HEK293T (cell line): ENCODE measurements around the gene KLHDC7B.

Source experiments
- CTCF ChIA-PET: fragments of 350-600 bp; formaldehyde crosslinking; extraction: SDS; loops from one replicate; lab custom pipeline; 2021; ENCODE audit warnings: antibody characterized with exemption, inconsistent platforms; lab: Yijun Ruan, JAX
- POLR2A ChIA-PET: fragments of 350-600 bp; formaldehyde crosslinking; extraction: SDS; loops from one replicate; lab custom pipeline; 2020; ENCODE audit warnings: antibody characterized with exemption, inconsistent platforms; lab: Yijun Ruan, JAX
- DNase-seq: peaks from one replicate; pipeline ENCODE4 v3.0.0; 2012; ENCODE audit warnings: mixed read lengths; ENCODE audit errors: extremely low spot score
- ARNT ChIP-seq: fragments of 450-650 bp; IDR thresholded peaks from 2 replicates; pipeline ENCODE4 v1.6.1; 2017; ENCODE audit warnings: mild to moderate bottlenecking
- BHLHE40 ChIP-seq: fragments of 450-650 bp; IDR thresholded peaks from 2 replicates; pipeline ENCODE4 v1.6.1; 2016; ENCODE audit warnings: mild to moderate bottlenecking, moderate library complexity, borderline replicate concordance
- CTBP1 ChIP-seq: fragments of 450-650 bp; IDR thresholded peaks from 2 replicates; pipeline ENCODE4 v1.6.1; 2016; ENCODE audit warnings: borderline replicate concordance
- ELF4 ChIP-seq: fragments of 450-650 bp; IDR thresholded peaks from 2 replicates; pipeline ENCODE4 v1.6.1; 2017; ENCODE audit warnings: antibody characterized with exemption
- FOXA1 ChIP-seq: fragments of 450-650 bp; IDR thresholded peaks from 2 replicates; pipeline ENCODE4 v1.6.1; 2016; ENCODE audit warnings: mild to moderate bottlenecking
- FOXK2 ChIP-seq: fragments of 450-650 bp; IDR thresholded peaks from 2 replicates; pipeline ENCODE4 v1.6.1; 2016; ENCODE audit warnings: mild to moderate bottlenecking
- FOXM1 ChIP-seq: fragments of 450-650 bp; IDR thresholded peaks from 2 replicates; pipeline ENCODE4 v1.6.1; 2017; ENCODE audit warnings: mild to moderate bottlenecking, borderline replicate concordance
- HDGF ChIP-seq: fragments of 450-650 bp; IDR thresholded peaks from 2 replicates; pipeline ENCODE4 v1.6.1; 2017; ENCODE audit warnings: antibody characterized with exemption, borderline replicate concordance
- L3MBTL2 ChIP-seq: fragments of 450-650 bp; conservative IDR thresholded peaks from 2 replicates; pipeline ENCODE4 v1.6.1; 2016; ENCODE audit warnings: mild to moderate bottlenecking
- LEF1 ChIP-seq: fragments of 450-650 bp; IDR thresholded peaks from 2 replicates; pipeline ENCODE4 v1.6.1; 2017; ENCODE audit warnings: mild to moderate bottlenecking, borderline replicate concordance
- NFRKB ChIP-seq: fragments of 450-650 bp; IDR thresholded peaks from 2 replicates; pipeline ENCODE4 v1.6.1; 2016; ENCODE audit warnings: mild to moderate bottlenecking, moderate library complexity
- PKNOX1 ChIP-seq: fragments of 450-650 bp; IDR thresholded peaks from 2 replicates; pipeline ENCODE4 v1.6.1; 2016
- SP1 ChIP-seq: fragments of 450-650 bp; IDR thresholded peaks from 2 replicates; pipeline ENCODE4 v1.6.1; 2017
- SUZ12 ChIP-seq: fragments of 450-650 bp; IDR thresholded peaks from 2 replicates; pipeline ENCODE4 v1.6.1; 2016; ENCODE audit warnings: mild to moderate bottlenecking
- TARDBP ChIP-seq: fragments of 450-650 bp; IDR thresholded peaks from 2 replicates; pipeline ENCODE4 v1.6.1; 2016
- ZNF384 ChIP-seq: fragments of 450-650 bp; IDR thresholded peaks from 2 replicates; pipeline ENCODE4 v1.6.1; 2016

KLHDC7B gene

GRCh38 chr22:50521710-50522109 is 24.0 kb upstream of the KLHDC7B start:
- ChIA-PET POLR2A (interaction anchor here (7.1 kb wide), 1 partner anchor 12 kb away, joined by 193 read pairs; the partner anchor contains the start of genes LMF2 and NCAPH2), CTCF (no interaction called here)
- DNase-seq = no peak
- TF ChIP-seq BHLHE40 (no peak), SP1 (no peak), ZNF384 (no peak), CTBP1 (no peak), NFRKB (no peak), PKNOX1 (no peak), FOXA1 (no peak), ELF4 (no peak)

GRCh38 chr22:50522208-50522805 is 23.4 kb upstream of the KLHDC7B start:
- TF ChIP-seq FOXA1 (no peak), L3MBTL2 (no peak), TARDBP (no peak), ELF4 (no peak), SP1 (no peak), FOXK2 (no peak), NFRKB (no peak), PKNOX1 (no peak), HDGF (no peak), ZNF384 (no peak)
- POLR2A ChIA-PET = interaction anchor here (1.0 to 7.1 kb wide), 2 partner anchors 13 to 49 kb away, joined by 3 to 193 read pairs; partner anchors contain the start of genes LMF2 and NCAPH2
- CTCF ChIA-PET = no interaction called here
- no peak for DNase-seq

GRCh38 chr22:50522806-50523438 is 22.8 kb upstream of the KLHDC7B start:
- TF ChIP-seq ZNF384 (no peak), SUZ12 (no peak), HDGF (no peak), ELF4 (no peak), FOXM1 (no peak), TARDBP (no peak), NFRKB (no peak), BHLHE40 (no peak), ARNT (no peak), FOXK2 (no peak), L3MBTL2 (no peak), FOXA1 (no peak), PKNOX1 (no peak), LEF1 (no peak), SP1 (no peak), CTBP1 (no peak)
- CTCF ChIA-PET = no interaction called here
- no peak for DNase-seq
- POLR2A ChIA-PET = interaction anchor here (1.0 to 7.1 kb wide), 2 partner anchors 14 to 50 kb away, joined by 3 to 193 read pairs; partner anchors contain the start of genes LMF2 and NCAPH2

- CTCF ChIA-PET = no interaction called here
- DNase-seq = no peak
- POLR2A ChIA-PET = interaction anchor here (1.0 to 7.1 kb wide), 5 partner anchors 8 to 51 kb away, joined by 3 to 193 read pairs (median 49); partner anchors contain the start of genes LMF2, NCAPH2 and SYCE3
- TF ChIP-seq LEF1 (no peak), HDGF (no peak), TARDBP (no peak), ARNT (no peak), NFRKB (no peak), ZNF384 (no peak)
Measured at GRCh38 chr22:50523458-50523805, 22.3 kb upstream of the KLHDC7B start.

GRCh38 chr22:50523806-50524675 is 21.7 kb upstream of the KLHDC7B start:
- ChIA-PET CTCF (interaction anchor here (2.2 kb wide), 1 partner anchor 15 kb away, joined by 11 read pairs; no protein-coding TSS in a partner anchor), POLR2A (interaction anchor here (0.6 to 7.1 kb wide), 10 partner anchors 9 to 182 kb away, joined by 3 to 193 read pairs (median 12); partner anchors contain the start of genes CHKB, LMF2, NCAPH2 and SYCE3)
- TF ChIP-seq ZNF384 (no peak), FOXK2 (no peak), SUZ12 (no peak), FOXM1 (no peak), NFRKB (no peak), ARNT (no peak), SP1 (no peak), PKNOX1 (no peak)
- DNase-seq = no peak
